DND-41 (cell line): ENCODE data around the gene MXRA5.

Experiments used
- ATAC-seq: fragments of 200-7000 bp; cut with Tn5 transposase; 3 replicates; pipeline ENCODE4 v1.9.1; 2021; ENCODE audit warnings: low read depth; ENCODE audit not compliant: insufficient read depth
- DNase-seq: peaks from one replicate; pipeline ENCODE4 v3.0.0-alpha.2; 2020
- H2AFZ ChIP-seq: 2 replicates; pipeline ENCODE4 v1.6.0; 2012; ENCODE audit warnings: low read depth, low read length
- H3K27ac ChIP-seq: 2 replicates; pipeline ENCODE4 v1.5.1; 2012; ENCODE audit warnings: low read length, inconsistent platforms
- H3K27me3 ChIP-seq: fragments of 200-600 bp; sonication (generic); 2 replicates; pipeline ENCODE4 v1.6.0; 2012; ENCODE audit warnings: low read length, mild to moderate bottlenecking, inconsistent platforms; ENCODE audit not compliant: insufficient read depth, poor library complexity
- H3K36me3 ChIP-seq: 2 replicates; pipeline ENCODE4 v1.5.1; 2012; ENCODE audit warnings: low read length, inconsistent platforms; ENCODE audit not compliant: insufficient read depth
- H3K4me1 ChIP-seq: 2 replicates; pipeline ENCODE4 v1.5.1; 2012; ENCODE audit warnings: mild to moderate bottlenecking, low read length; ENCODE audit not compliant: insufficient read depth
- H3K4me2 ChIP-seq: 2 replicates; pipeline ENCODE4 v1.6.0; 2012; ENCODE audit warnings: mild to moderate bottlenecking, moderate library complexity, low read length, inconsistent platforms; ENCODE audit not compliant: insufficient read depth
- H3K4me3 ChIP-seq, 2 experiments: fragments of 200-600 bp in 1 of 2; shearing (Covaris generic) in 1 of 2; 2 replicates each; pipeline ENCODE4 v1.5.1; 2012 to 2016; ENCODE audit warnings: inconsistent platforms in 2 of 2, low read length in 2 of 2, mild to moderate bottlenecking in 2 of 2, low read depth in 1 of 2, moderate library complexity in 1 of 2
- H3K79me2 ChIP-seq: 2 replicates; pipeline ENCODE4 v1.6.0; 2012; ENCODE audit warnings: low read length, inconsistent platforms; ENCODE audit not compliant: insufficient read depth
- H3K9ac ChIP-seq: 2 replicates; pipeline ENCODE4 v1.6.0; 2012; ENCODE audit warnings: low read depth, mild to moderate bottlenecking, inconsistent platforms, low read length, moderate library complexity
- H3K9me3 ChIP-seq: 2 replicates; pipeline ENCODE4 v1.5.1; 2012; ENCODE audit warnings: low read length, moderate library complexity, mild to moderate bottlenecking, inconsistent platforms; ENCODE audit not compliant: insufficient read depth, severe bottlenecking
- H4K20me1 ChIP-seq: 2 replicates; pipeline ENCODE4 v1.6.0; 2012; ENCODE audit warnings: low read length; ENCODE audit not compliant: insufficient read depth
- CTCF ChIP-seq: IDR thresholded peaks from 2 replicates; pipeline ENCODE4 v1.5.1; 2012; ENCODE audit warnings: borderline replicate concordance, low read length, moderate library complexity, mild to moderate bottlenecking; ENCODE audit not compliant: poor library complexity, severe bottlenecking; ENCODE audit errors: extremely low read depth
- EZH2 ChIP-seq: IDR thresholded peaks from 3 replicates; pipeline ENCODE4 v1.6.1; 2012; ENCODE audit warnings: borderline replicate concordance, low read depth, mild to moderate bottlenecking, moderate library complexity, low read length, inconsistent platforms; ENCODE audit not compliant: severe bottlenecking

Gene MXRA5

GRCh38 chrX:3317191-3317718 is 29.2 kb downstream of the MXRA5 start:
- Histone ChIP-seq H3K79me2 (no peaks in the 10 kb centered on the region), H3K36me3 (no peaks in the 10 kb centered on the region), H3K4me1 (no peaks in the 10 kb centered on the region), H3K27me3 (no peaks in the 10 kb centered on the region), H3K4me3 (no peak overlapping the region), H3K27ac (no peak overlapping the region), H4K20me1 (no peaks in the 10 kb centered on the region), H2AFZ (no peak overlapping the region), H3K4me2 (no peak overlapping the region), H3K9me3 (no peaks in the 10 kb centered on the region), H3K9ac (no peak overlapping the region)
- TF ChIP-seq CTCF (no peak), EZH2 (no peak)
- DNase-seq = no peak
- ATAC-seq = no peak

- DNase-seq = no peak
- Histone ChIP-seq H3K36me3 (no peaks in the 10 kb centered on the region), H4K20me1 (no peaks in the 10 kb centered on the region), H3K4me1 (no peaks in the 10 kb centered on the region), H3K9ac (no peak overlapping the region), H3K27me3 (no peaks in the 10 kb centered on the region), H3K9me3 (no peaks in the 10 kb centered on the region), H3K27ac (no peak overlapping the region), H3K4me2 (no peak overlapping the region), H3K79me2 (no peaks in the 10 kb centered on the region), H2AFZ (no peak overlapping the region), H3K4me3 (no peak overlapping the region)
- no peak for ATAC-seq
- TF ChIP-seq EZH2 (no peak), CTCF (no peak)
Measured at GRCh38 chrX:3312109-3312508, 34.3 kb downstream of the MXRA5 start.

GRCh38 chrX:3307881-3308280 is 38.6 kb downstream of the MXRA5 start:
- no peaks in the 10 kb centered on the region for H3K4me1 ChIP-seq
- no peak overlapping the region for H3K4me3 ChIP-seq
- H3K79me2 ChIP-seq = no peaks in the 10 kb centered on the region
- no peaks in the 10 kb centered on the region for H3K36me3 ChIP-seq
- H3K4me2 ChIP-seq = no peak overlapping the region
- H3K27ac ChIP-seq = no peak overlapping the region
- H3K9ac ChIP-seq = no peak overlapping the region
- DNase-seq (no peak), ATAC-seq (no peak)
- no peak overlapping the region for H2AFZ ChIP-seq
- no peaks in the 10 kb centered on the region for H4K20me1 ChIP-seq
- no peak for TF ChIP-seq CTCF
- no peaks in the 10 kb centered on the region for H3K27me3 ChIP-seq
- H3K9me3 ChIP-seq = no peaks in the 10 kb centered on the region

- Histone ChIP-seq H3K9me3 (no peaks in the 10 kb centered on the region), H3K9ac (no peak overlapping the region), H3K4me3 (no peak overlapping the region), H3K27me3 (no peaks in the 10 kb centered on the region), H4K20me1 (no peaks in the 10 kb centered on the region), H3K27ac (no peak overlapping the region), H3K4me1 (no peaks in the 10 kb centered on the region), H3K4me2 (no peak overlapping the region), H3K79me2 (no peaks in the 10 kb centered on the region), H3K36me3 (no peaks in the 10 kb centered on the region), H2AFZ (no peak overlapping the region)
- TF ChIP-seq CTCF (no peak), EZH2 (no peak)
- DNase-seq (no peak), ATAC-seq (no peak)
Measured at GRCh38 chrX:3299636-3300035, 46.8 kb downstream of the MXRA5 start.
